Activated CD4-positive, alpha-beta T cell treated with anti-CD3 and anti-CD28 coated beads, Interleukin-2, amount 50 U/mL, for 16 hours (primary cell): Measurements from ENCODE around the gene TJAP1.

Source experiments
- DNase-seq: peaks from one replicate; pipeline ENCODE4 v3.0.0-alpha.2; 2020

TJAP1 gene

DNA sequence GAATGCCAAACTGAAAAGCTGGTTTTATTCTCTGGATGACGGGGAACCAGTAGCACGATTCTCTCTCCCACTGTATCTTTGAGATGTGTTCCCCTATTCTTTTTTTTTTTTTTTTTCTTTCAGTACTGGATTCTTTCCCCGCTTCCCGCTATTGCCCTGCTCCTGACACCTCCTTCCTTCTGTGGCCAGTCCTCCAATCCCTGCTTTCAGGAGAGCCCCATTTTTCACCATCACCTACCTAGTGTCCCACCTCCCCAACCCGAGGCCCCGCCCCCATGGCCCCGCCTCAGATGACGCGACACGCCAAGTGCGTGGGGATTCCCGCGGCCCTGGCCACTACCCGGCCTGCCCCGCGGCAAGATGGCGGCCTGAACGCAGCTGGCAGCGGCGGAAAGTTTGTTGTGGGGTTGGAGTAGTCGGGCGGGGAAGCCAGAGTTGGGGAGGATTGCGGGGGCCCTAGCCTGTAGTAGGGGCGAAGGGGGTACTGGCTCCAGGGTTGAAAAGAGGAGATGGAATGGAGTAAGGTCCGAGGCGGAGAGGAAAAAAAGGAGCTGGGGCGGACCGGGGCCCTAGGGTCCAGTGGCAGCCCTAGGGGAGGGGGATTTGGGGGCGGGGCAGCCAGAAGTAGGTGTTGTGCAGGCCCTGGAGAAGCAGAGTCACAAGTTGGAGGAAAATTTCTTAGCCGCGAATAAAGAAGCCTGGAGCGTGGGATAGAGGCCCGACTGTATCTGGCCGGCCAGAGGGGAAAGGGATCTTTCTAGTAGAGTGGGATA lies at the start of gene TJAP1:
Gene TJAP1 (plus strand): TSS at position 336 of the 773 bp plus-strand sequence. CDS start 21,432 bp downstream, outside the sequence.
- peak; percentile 95 for DNase-seq

DNA sequence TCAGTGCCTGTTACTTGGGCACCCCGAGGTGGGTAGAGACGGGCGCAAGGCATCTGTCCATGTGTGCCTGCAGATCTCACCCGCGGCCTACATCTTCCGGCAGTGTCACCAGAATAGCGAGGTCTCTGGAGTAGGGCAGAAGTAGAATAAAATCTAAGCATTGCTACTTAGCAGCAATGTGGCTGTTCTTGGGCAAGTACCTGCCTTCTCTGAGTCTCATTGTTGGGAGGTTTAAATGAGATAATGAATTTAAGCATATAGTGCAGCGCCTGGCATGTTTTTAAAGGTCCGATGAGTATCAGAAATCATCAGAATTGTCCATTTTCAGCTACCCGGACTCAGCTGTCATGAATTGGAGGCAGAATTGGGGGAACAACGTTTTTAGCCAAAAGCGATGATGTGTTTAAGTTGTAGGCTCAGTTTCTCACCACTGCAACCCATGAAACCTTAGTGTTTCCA lies 49.2 kb upstream of the TJAP1 start:
- DNase-seq, result no peak

- no peak for DNase-seq
These were observed 48.5 kb upstream of the TJAP1 start for GRCh38 chr6:43428874-43429273.

DNA sequence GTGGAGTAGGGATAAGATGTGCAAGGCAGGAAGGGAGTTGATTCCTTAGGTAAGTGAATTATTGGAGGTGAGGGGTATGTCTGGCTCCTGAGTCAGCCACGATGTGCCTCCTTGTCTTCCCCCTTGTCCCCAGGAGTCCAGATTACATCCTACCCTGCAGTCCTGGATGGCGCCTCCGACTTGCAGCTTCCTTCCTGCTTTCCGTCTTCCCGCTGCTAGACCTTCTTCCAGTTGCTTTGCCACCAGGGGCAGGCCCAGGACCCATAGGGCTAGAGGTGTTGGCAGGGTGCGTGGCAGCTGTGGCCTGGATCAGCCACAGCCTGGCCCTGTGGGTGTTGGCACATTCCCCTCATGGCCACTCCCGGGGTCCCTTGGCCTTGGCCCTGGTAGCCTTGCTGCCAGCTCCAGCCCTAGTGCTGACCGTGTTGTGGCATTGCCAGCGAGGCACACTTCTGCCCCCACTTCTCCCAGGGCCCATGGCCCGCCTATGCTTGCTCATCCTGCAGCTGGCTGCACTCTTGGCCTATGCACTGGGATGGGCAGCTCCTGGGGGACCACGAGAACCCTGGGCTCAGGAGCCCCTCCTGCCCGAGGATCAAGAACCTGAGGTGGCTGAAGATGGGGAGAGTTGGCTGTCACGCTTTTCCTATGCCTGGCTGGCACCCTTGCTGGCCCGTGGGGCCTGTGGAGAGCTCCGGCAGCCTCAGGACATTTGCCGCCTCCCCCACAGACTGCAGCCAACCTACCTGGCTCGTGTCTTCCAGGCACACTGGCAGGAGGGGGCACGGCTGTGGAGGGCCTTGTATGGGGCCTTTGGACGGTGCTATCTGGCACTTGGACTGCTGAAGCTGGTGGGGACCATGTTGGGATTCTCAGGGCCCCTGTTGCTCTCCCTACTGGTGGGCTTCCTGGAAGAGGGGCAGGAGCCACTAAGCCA lies 45.1 kb upstream of the TJAP1 start:
- no peak for DNase-seq

DNA sequence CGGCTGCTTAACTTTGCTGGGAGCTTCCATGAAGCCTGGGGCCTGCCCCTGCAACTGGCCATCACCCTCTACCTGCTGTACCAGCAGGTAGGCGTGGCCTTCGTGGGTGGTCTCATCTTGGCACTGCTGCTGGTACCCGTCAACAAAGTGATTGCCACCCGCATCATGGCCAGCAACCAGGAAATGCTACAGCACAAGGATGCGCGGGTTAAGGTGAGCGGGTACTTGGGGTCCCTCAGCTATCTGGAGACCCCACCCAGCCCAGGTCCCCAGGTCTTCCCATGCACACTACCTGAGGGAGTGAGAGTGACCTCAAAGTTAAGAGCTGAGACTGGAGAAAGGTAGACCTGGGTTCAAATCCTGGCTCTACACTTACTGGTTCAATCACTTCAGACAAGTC lies 44.2 kb upstream of the TJAP1 start:
- no peak for DNase-seq

GRCh38 chr6:43434001-43434840 lies 43.1 kb upstream of the TJAP1 start:
- DNase-seq, result no peak

- DNase-seq, result no peak
These were observed 42.4 kb upstream of the TJAP1 start for GRCh38 chr6:43434943-43435342.

- DNase-seq, result no peak
These were observed 41.5 kb upstream of the TJAP1 start for GRCh38 chr6:43435682-43436437.

- DNase-seq, result no peak
These were observed 40.6 kb upstream of the TJAP1 start for GRCh38 chr6:43436577-43437282.

- no peak for DNase-seq
These were observed 39.7 kb upstream of the TJAP1 start for GRCh38 chr6:43437700-43438099.

- no peak for DNase-seq
These were observed 34.4 kb upstream of the TJAP1 start for GRCh38 chr6:43442935-43443334.

- no peak for DNase-seq
These were observed 33.3 kb upstream of the TJAP1 start for GRCh38 chr6:43444036-43444435.

- no peak for DNase-seq
These were observed 32.8 kb upstream of the TJAP1 start for GRCh38 chr6:43444582-43444981.

- no peak for DNase-seq
These were observed 31.8 kb upstream of the TJAP1 start for GRCh38 chr6:43445576-43445975.

DNA sequence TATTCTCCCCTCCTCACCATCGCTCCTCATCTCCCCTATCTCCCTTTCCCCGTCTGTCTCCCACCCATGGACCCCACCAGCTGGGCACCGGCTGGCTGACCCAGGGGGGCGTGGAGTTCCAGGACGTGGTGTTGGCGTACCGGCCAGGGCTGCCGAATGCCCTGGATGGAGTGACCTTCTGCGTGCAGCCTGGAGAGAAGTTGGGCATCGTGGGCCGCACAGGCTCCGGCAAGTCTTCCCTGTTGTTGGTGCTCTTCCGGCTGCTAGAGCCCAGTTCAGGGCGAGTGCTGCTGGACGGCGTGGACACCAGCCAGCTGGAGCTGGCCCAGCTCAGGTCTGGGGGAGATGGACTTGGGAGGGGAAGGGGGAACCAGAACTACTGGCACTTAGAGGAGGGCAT lies 29.8 kb upstream of the TJAP1 start:
- no peak for DNase-seq

GRCh38 chr6:43448916-43449315 lies 28.5 kb upstream of the TJAP1 start:
- no peak for DNase-seq

- DNase-seq, result no peak
These were observed 26.7 kb upstream of the TJAP1 start for GRCh38 chr6:43450699-43451131.

GRCh38 chr6:43451348-43451747 lies 26.0 kb upstream of the TJAP1 start:
- DNase-seq, result no peak

DNA sequence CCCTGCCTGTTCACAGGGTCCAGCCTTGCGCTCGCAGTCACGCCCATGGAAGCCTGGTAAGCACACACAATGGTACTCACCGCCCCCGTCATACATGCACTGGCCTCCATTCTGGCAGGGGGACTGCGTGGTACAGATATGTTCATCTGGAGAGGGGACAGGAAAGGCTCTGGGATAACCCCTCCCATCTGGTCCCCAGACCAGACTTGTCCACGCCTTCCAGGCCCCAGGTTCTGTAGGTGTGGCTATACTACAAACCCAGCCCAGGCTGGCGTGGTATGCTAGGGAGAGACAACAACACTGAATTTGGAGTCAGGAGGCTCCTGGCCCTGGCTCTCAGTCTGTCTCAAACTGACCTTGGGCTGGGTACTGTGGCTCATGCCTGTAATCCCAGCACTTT lies 25.4 kb upstream of the TJAP1 start:
- no peak for DNase-seq

GRCh38 chr6:43452896-43453295 lies 24.5 kb upstream of the TJAP1 start:
- DNase-seq, result no peak

DNA sequence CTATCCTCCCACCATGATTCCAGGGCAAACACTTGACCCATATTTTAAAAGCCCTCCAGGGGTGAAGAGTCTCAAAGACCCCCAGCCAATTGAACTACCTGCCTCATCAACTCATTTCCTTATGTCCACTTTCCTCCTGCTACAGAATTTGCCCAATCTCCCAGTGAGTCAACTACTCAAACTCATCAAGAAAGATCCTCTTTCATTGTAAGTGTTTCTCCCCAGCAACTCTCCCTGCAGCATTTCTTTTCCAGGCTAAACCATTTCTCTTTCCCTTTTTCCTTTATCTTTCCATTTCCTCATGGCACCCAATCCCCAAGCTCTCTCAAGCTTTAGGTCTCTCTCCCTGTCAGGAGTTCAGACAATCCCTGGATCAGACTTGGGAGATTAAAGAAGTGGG lies 23.5 kb upstream of the TJAP1 start:
- DNase-seq, result no peak
